Skeletal muscle satellite cell (primary cell): ENCODE measurements around the gene CALU.

Experiments
- H3K27me3 ChIP-seq: 2 replicates; pipeline ENCODE4 v1.7.0; 2013; ENCODE audit warnings: low read length; ENCODE audit not compliant: control insufficient read depth, insufficient read depth
- H3K36me3 ChIP-seq: 2 replicates; pipeline ENCODE4 v1.7.0; 2013; ENCODE audit warnings: mild to moderate bottlenecking, control low read depth, low read length; ENCODE audit not compliant: insufficient read depth
- H3K4me1 ChIP-seq: 2 replicates; pipeline ENCODE4 v1.7.0; 2013; ENCODE audit warnings: low read length; ENCODE audit not compliant: control insufficient read depth, insufficient read depth
- H3K4me2 ChIP-seq: 2 replicates; pipeline ENCODE4 v1.7.0; 2013; ENCODE audit warnings: mild to moderate bottlenecking, low read length
- H3K4me3 ChIP-seq: 2 replicates; pipeline ENCODE4 v1.7.0; 2013; ENCODE audit warnings: low read length
- H3K9ac ChIP-seq: 2 replicates; pipeline ENCODE4 v1.7.0; 2013; ENCODE audit warnings: mild to moderate bottlenecking, low read depth, low read length, moderate library complexity
- H3K9me3 ChIP-seq: replicated peaks from 2 replicates; pipeline ENCODE4 v1.7.0; 2013; ENCODE audit warnings: mild to moderate bottlenecking, control low read depth, low read length

The CALU gene

DNA sequence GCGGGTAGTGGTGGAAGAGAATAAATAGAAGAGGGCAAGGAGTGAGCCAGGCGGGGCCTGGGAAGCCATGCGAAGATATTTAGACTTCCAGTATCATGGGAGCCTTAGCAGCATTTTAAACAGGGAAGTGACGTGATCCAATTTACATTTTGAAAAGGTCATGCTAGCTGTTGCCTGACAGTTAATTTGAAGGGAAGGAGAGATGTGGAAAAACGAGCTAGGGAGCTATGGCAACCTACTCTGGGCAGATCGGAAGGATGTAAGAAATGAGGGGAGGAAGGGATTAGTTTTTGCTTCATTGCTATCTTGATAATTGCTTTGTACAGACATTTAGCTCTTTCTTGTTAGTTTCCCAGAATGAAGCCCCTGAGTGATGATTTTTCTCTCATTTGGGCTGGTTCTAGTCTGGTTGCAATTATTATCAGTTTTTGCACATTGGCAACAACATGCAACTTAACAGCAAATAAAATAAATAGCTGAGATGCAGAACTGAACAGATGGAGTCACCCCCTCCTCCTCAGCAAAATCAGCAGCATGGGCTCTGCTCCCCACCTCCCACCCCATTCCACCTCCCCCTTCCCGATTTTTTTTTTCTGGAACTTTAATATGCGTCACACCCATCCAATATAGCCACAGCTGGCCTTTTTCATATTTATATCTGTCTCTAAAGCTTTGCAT lies 13.0 kb upstream of the CALU start:
- no peak overlapping the region for H3K4me3 ChIP-seq
- H3K4me1 ChIP-seq: peaks cover 11% of the 10 kb centered on the region
- H3K27me3 ChIP-seq: peaks cover 7% of the 10 kb centered on the region
- no peak overlapping the region for H3K4me2 ChIP-seq
- no peaks in the 10 kb centered on the region for H3K36me3 ChIP-seq
- H3K9me3 ChIP-seq: no peaks in the 10 kb centered on the region
- no peak overlapping the region for H3K9ac ChIP-seq

DNA sequence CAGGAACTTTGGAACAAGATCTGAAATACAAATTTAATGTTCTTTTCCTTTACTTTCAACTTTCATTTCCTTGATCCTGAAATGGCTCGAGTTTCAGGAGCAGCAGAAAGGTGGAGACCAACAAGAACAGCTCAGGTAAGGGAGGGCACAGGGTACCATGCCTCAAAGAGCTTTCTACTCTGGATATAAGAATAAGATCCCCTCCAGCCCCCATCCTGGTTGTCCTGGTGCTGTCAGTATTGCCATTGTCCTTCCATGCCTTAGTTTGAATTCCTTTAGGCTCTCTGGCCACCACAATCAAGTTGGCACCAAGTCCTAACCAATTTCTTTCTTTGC lies 12.5 kb upstream of the CALU start:
- Histone ChIP-seq H3K4me2 (no peak overlapping the region), H3K36me3 (no peaks in the 10 kb centered on the region), H3K9me3 (no peaks in the 10 kb centered on the region), H3K4me1 (peaks cover 11% of the 10 kb centered on the region), H3K27me3 (peaks cover 7% of the 10 kb centered on the region), H3K9ac (no peak overlapping the region), H3K4me3 (no peak overlapping the region)

GRCh38 chr7:128727239-128727638 lies 11.9 kb upstream of the CALU start:
- H3K4me3 ChIP-seq: no peak overlapping the region
- no peaks in the 10 kb centered on the region for H3K36me3 ChIP-seq
- H3K4me2 ChIP-seq: no peak overlapping the region
- H3K27me3 ChIP-seq: peaks cover 7% of the 10 kb centered on the region
- peaks cover 11% of the 10 kb centered on the region for H3K4me1 ChIP-seq
- H3K9ac ChIP-seq: no peak overlapping the region
- H3K9me3 ChIP-seq: no peaks in the 10 kb centered on the region

GRCh38 chr7:128728598-128728997 lies 10.6 kb upstream of the CALU start:
- Histone ChIP-seq H3K9me3 (no peaks in the 10 kb centered on the region), H3K4me3 (peak overlapping the region; percentile 18), H3K36me3 (no peaks in the 10 kb centered on the region), H3K27me3 (peaks cover 18% of the 10 kb centered on the region), H3K9ac (no peak overlapping the region), H3K4me2 (peak overlapping the region; percentile 55), H3K4me1 (peaks cover 11% of the 10 kb centered on the region)

DNA sequence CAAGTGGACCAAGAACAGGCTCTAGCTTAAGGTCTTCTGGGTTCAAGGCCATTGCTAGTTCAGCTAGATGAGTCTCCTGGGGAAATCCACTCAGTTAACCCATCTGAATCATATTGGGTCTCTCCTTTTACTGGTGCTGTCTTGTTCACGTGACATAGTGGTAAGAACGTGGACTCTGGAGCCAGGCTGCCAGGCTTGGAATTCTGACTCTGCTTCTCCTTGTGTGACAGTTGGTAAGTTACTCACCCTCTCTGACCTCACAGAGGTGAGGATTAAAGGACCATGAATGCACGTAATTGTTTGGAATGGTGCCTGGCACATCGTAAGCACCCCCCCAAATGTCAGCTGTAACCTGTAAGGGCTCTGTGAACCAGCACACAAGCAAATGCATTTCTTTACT lies 9.7 kb upstream of the CALU start:
- Histone ChIP-seq H3K27me3 (peaks cover 18% of the 10 kb centered on the region), H3K4me3 (no peak overlapping the region), H3K4me2 (no peak overlapping the region), H3K9me3 (no peaks in the 10 kb centered on the region), H3K36me3 (no peaks in the 10 kb centered on the region), H3K9ac (no peak overlapping the region), H3K4me1 (peaks cover 11% of the 10 kb centered on the region)

- peaks cover 11% of the 10 kb centered on the region for H3K4me1 ChIP-seq
- H3K9ac ChIP-seq: no peak overlapping the region
- H3K27me3 ChIP-seq: peaks cover 12% of the 10 kb centered on the region
Measured at GRCh38 chr7:128731184-128731583, 8.0 kb upstream of the CALU start.

DNA sequence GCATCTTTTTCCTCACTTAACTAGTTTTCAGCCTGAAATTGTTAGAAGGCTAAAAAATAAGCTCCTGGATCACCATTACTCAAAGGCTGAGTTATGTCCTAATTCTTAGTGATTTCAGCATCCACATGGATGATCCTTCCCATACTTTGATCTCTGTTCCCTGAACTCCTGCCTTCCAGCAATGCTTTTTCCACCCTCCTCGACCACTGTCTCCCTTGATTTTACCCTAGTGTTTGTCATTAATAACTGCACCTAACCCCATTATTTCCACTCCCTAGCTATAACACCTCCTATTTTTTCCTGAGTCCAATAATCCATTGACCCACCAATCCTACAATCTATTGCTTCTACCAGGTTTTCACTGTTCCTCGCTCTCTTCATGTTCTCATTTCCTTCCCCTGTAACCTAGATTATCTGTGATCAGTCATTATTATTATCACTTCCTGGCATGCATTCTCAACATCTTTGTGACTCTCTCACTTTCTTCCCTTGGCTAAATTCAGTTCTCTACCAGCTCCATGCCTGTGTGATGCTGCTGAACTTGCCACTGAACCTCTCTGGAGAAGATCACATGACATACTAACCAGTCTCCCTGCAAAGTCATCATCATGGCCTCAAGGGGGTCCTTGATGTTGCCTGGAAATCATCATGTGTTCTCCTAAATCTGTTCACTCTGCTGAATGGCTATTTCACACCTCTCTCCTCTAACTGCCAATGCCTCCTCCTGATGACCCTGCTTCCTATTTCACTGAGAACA lies 6.5 kb upstream of the CALU start:
- H3K9me3 ChIP-seq: no peaks in the 10 kb centered on the region
- H3K36me3 ChIP-seq: no peaks in the 10 kb centered on the region

More at GRCh38 chr7:128731184-128731583, 8.0 kb upstream of the CALU start:
- Histone ChIP-seq H3K4me3 (no peak overlapping the region), H3K36me3 (no peaks in the 10 kb centered on the region), H3K4me2 (no peak overlapping the region), H3K9me3 (no peaks in the 10 kb centered on the region)

GRCh38 chr7:128733278-128733645 lies 5.9 kb upstream of the CALU start:
- no peaks in the 10 kb centered on the region for H3K36me3 ChIP-seq
- peaks cover 11% of the 10 kb centered on the region for H3K27me3 ChIP-seq
- no peak overlapping the region for H3K9ac ChIP-seq
- no peak overlapping the region for H3K4me2 ChIP-seq
- H3K4me1 ChIP-seq: peaks cover 18% of the 10 kb centered on the region
- no peaks in the 10 kb centered on the region for H3K9me3 ChIP-seq
- no peak overlapping the region for H3K4me3 ChIP-seq

More for the DNA sequence above, 6.5 kb upstream of the CALU start:
- Histone ChIP-seq H3K27me3 (peaks cover 11% of the 10 kb centered on the region), H3K9ac (no peak overlapping the region), H3K4me1 (peaks cover 13% of the 10 kb centered on the region), H3K4me3 (no peak overlapping the region), H3K4me2 (no peak overlapping the region)

- Histone ChIP-seq H3K9ac (no peak overlapping the region), H3K36me3 (peaks cover 3% of the 10 kb centered on the region), H3K4me1 (peaks cover 14% of the 10 kb centered on the region), H3K9me3 (no peaks in the 10 kb centered on the region), H3K4me3 (no peak overlapping the region), H3K4me2 (no peak overlapping the region), H3K27me3 (peaks cover 11% of the 10 kb centered on the region)
Measured at GRCh38 chr7:128734890-128735289, 4.3 kb upstream of the CALU start.

DNA sequence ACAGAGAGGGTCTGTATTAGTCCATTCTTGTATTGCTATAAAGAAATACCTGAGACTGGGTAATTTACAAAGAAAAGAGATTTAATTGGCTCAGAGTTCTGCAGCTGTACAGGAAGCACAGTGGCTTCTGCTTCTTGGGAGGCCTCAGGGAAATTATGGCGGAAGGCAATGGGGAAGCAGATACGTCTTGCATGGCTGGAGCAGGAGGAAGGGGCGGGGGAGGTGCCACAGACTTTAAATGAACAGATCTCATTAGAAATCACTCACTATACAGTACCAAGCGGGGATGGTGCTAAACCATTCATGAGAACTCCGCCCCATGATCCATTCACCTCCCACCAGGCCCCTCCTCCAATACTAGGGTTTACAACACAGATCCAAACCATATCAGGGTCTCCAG lies 3.7 kb upstream of the CALU start:
- H3K9ac ChIP-seq: no peak overlapping the region
- no peak overlapping the region for H3K4me3 ChIP-seq
- H3K27me3 ChIP-seq: peaks cover 11% of the 10 kb centered on the region
- peaks cover 14% of the 10 kb centered on the region for H3K4me1 ChIP-seq
- peaks cover 3% of the 10 kb centered on the region for H3K36me3 ChIP-seq
- no peak overlapping the region for H3K4me2 ChIP-seq
- no peaks in the 10 kb centered on the region for H3K9me3 ChIP-seq

GRCh38 chr7:128737441-128737840 lies 1.7 kb upstream of the CALU start:
- Histone ChIP-seq H3K27me3 (peaks cover 9% of the 10 kb centered on the region), H3K9ac (no peak overlapping the region), H3K4me1 (peaks cover 27% of the 10 kb centered on the region), H3K4me3 (no peak overlapping the region), H3K36me3 (peaks cover 3% of the 10 kb centered on the region), H3K4me2 (peak overlapping the region; percentile 93), H3K9me3 (no peaks in the 10 kb centered on the region)
